GM12878 (cell line): ENCODE results near the gene NPW.

Experiments used
- CHD1 ChIP-seq: IDR thresholded peaks from 2 replicates; pipeline ENCODE4 v1.6.1; 2012; ENCODE audit warnings: low read depth, low read length, improper control_type of control experiment
- FOXK2 ChIP-seq: fragments of 450-650 bp; IDR thresholded peaks from 2 replicates; pipeline ENCODE4 v1.6.1; 2017; ENCODE audit warnings: mild to moderate bottlenecking, moderate library complexity
- POU2F2 ChIP-seq: IDR thresholded peaks from 3 replicates; pipeline ENCODE4 v1.6.1; 2011; ENCODE audit warnings: low read depth, mild to moderate bottlenecking, low read length, borderline replicate concordance
- TF ChIP-seq, protein P1 (sequence below): fragments of 450-650 bp; IDR thresholded peaks from 2 replicates; pipeline ENCODE4 v1.6.1; 2017; ENCODE audit warnings: mild to moderate bottlenecking

DNA sequence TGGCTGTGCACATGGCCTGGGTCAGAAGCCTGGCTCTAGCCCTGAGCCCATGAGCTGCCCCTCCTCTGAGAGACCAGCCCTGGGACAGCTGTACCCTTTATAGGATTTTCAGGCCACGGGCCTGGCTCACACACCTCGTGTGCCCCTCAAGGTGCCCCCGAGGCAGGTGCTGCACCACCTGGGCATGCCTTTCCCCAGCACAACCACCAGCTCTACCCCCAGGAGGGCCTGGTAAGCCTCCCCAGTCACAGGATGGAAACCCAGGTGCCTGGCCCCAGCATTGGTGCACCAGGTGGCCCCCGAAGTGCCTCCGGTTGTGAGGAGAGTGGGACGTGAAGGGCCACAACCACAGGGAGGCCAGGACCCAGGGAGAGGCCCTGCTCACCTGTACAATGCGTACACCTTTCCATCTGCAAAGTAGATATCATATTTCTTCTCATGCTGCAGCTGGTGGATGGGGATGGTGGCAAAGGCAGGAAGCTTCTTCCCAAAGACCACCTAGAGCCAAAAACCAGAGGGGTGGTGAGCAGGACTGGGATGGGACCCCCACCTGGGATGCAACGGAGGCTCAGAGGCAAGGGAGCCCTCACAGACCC lies 16.3 kb upstream of the NPW start:
- TF ChIP-seq CHD1, result no peak
- TF ChIP-seq, protein P1, sequence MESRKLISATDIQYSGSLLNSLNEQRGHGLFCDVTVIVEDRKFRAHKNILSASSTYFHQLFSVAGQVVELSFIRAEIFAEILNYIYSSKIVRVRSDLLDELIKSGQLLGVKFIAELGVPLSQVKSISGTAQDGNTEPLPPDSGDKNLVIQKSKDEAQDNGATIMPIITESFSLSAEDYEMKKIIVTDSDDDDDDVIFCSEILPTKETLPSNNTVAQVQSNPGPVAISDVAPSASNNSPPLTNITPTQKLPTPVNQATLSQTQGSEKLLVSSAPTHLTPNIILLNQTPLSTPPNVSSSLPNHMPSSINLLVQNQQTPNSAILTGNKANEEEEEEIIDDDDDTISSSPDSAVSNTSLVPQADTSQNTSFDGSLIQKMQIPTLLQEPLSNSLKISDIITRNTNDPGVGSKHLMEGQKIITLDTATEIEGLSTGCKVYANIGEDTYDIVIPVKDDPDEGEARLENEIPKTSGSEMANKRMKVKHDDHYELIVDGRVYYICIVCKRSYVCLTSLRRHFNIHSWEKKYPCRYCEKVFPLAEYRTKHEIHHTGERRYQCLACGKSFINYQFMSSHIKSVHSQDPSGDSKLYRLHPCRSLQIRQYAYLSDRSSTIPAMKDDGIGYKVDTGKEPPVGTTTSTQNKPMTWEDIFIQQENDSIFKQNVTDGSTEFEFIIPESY, result no peak
- no peak for TF ChIP-seq POU2F2
- TF ChIP-seq FOXK2, result no peak
